HFF-Myc (cell line): ENCODE data around the gene SERPINB1.

Experiments
- DNase-seq: peaks from one replicate; pipeline ENCODE4 v3.0.0-alpha.2; 2011; ENCODE audit warnings: low read depth; ENCODE audit errors: extremely low read depth
- H3K4me3 ChIP-seq: replicated peaks from 2 replicates; pipeline ENCODE4 v1.5.1; 2011; ENCODE audit warnings: low read depth, mild to moderate bottlenecking, control low read depth, low read length
- TF ChIP-seq, protein P1 (sequence below): IDR thresholded peaks from 2 replicates; pipeline ENCODE4 v1.5.1; 2012; ENCODE audit warnings: mild to moderate bottlenecking, low read depth, low read length, control low read depth; ENCODE audit errors: missing control alignments

SERPINB1 gene

DNA sequence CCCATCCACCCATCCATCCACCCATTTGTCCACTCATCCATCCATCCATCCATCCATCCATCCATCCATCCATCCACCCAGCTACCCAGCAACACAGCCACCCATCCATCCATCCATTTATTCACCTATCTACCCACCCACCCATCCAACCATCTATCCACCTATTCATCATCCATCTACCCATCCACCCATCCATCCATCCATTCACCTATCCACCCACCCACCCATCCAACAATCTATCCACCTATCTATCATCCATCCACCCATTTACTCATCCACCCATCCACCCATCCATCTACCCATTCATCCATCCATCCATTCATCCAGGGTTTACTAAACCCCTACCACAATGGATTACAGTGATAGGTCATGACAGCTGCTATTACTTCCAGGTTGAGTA lies 7.4 kb downstream of the SERPINB1 start:
- DNase-seq, result no peak
- H3K4me3 ChIP-seq, result no peak overlapping the region
- TF ChIP-seq, protein P1, sequence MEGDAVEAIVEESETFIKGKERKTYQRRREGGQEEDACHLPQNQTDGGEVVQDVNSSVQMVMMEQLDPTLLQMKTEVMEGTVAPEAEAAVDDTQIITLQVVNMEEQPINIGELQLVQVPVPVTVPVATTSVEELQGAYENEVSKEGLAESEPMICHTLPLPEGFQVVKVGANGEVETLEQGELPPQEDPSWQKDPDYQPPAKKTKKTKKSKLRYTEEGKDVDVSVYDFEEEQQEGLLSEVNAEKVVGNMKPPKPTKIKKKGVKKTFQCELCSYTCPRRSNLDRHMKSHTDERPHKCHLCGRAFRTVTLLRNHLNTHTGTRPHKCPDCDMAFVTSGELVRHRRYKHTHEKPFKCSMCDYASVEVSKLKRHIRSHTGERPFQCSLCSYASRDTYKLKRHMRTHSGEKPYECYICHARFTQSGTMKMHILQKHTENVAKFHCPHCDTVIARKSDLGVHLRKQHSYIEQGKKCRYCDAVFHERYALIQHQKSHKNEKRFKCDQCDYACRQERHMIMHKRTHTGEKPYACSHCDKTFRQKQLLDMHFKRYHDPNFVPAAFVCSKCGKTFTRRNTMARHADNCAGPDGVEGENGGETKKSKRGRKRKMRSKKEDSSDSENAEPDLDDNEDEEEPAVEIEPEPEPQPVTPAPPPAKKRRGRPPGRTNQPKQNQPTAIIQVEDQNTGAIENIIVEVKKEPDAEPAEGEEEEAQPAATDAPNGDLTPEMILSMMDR, result no peak

DNA sequence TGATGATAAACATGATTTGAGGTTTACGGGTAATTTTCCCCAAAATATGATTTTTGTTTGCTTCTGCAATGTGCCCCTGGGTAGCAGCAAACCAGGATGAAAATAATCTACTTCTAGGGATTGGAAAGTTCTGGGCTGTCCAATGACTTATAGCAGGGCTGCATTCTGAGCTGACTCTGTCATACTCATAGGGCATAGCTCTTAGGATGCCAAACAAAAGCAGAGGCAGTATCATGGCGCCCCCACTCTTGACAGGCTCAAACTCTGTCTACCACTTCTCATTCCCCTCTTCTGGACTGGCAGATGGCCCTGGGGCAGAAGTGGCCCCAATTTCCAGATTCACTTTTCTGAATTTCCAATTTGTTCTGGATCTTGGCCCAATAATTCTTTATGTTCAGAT lies 10.3 kb downstream of the SERPINB1 start:
- DNase-seq, result no peak
- TF ChIP-seq, protein P1, result no peak
- no peak overlapping the region for H3K4me3 ChIP-seq

DNA sequence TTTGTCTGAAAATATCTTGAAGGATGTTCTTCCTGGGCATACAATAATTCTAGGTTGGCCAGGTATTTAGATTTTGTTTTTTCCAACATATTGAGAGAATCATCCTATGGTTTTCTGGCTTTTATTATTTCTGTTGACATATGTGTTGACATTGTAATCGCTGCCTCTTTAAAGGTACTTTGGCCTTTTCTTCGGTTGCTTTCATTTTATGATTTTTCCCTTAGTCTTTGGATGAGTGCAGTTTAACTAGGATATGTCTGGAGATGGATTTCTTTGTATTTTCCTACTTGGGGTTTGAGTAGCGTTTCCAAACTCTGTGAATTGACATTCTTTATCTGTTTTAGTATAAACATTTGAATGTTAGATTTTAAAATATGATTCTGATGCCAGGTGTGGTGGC lies 11.5 kb downstream of the SERPINB1 start:
- no peak for DNase-seq
- H3K4me3 ChIP-seq, result no peak overlapping the region
- TF ChIP-seq, protein P1, result no peak

DNA sequence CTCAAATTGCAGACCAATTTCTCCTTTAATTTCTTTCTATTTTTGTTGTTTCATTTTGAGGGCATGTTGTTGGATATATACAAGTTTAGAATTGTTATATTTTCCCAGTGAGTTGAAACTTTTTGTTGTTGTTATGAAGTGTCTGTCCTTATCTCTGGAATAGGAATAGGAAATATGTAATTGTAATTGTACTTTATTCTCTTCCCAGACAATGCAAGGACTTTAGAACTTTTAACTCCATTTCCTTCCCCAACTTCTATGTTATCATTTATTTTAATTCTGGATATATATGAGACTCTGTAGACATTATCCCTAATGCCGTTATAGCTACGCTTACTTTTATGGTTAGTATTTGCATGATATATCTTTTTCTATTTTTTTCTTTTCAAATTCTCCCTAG lies 12.4 kb downstream of the SERPINB1 start:
- TF ChIP-seq, protein P1, result no peak
- DNase-seq, result no peak

DNA sequence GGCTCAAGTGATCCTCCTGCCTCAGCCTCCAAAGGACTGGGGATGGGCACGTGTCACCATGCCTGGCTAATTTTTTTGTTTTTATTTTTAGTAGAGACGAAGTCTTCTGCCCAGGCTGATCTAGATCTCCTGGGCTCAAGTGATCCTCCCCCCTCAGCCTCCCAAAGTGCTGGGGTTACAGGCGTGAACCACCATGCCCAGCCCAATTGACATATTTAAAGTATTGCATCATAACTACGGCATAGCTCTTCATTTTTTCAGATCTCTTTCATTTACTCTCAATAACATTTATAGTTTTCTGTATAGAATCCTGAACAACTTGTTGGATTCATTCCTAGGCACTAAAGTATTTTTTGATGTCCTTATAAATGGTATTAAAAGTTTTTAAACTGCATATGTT lies 13.0 kb downstream of the SERPINB1 start:
- TF ChIP-seq, protein P1, result no peak
- DNase-seq, result no peak
- no peak overlapping the region for H3K4me3 ChIP-seq

More for the DNA sequence above, 12.4 kb downstream of the SERPINB1 start:
- no peak overlapping the region for H3K4me3 ChIP-seq

GRCh38 chr6:2827142-2827541 lies 14.5 kb downstream of the SERPINB1 start:
- TF ChIP-seq, protein P1, result no peak
- H3K4me3 ChIP-seq, result no peak overlapping the region
- no peak for DNase-seq

DNA sequence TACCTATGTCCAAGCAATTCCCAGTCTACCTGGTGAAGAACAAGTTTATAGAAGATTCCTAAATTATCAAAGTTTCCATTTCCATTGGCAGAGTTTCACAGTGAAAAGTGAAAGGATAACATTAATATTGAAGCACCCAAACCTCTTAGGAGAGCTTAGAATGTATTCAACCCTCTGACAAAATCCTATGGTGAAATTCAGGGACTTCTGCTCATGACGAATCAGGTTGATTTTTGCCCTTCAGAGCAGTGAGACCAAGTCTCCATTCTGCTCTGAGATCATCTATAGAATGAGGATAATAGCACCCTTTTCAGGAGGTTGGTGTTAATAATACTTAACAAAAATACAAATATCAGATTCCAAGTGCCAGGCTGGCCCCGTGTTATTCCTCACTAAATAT lies 15.5 kb downstream of the SERPINB1 start:
- no peak for DNase-seq
- TF ChIP-seq, protein P1, result no peak
- no peak overlapping the region for H3K4me3 ChIP-seq
